Stimulated activated naive CD8-positive, alpha-beta T cell treated with anti-CD3 and anti-CD28 coated beads, Interleukin-15, amount 100 ng/mL, for 72 hours (primary cell): ENCODE measurements around the gene CTNNA2.

Experiments used
- ATAC-seq: fragments of 150-1000 bp; cut with Tn5 transposase; 2 replicates; pipeline ENCODE4 v1.10.0; 2021; ENCODE audit warnings: mild to moderate bottlenecking, moderate library complexity
- DNase-seq, 2 donors: peaks; one replicate each; pipeline ENCODE4 v3.0.0; 2021 to 2022
- H3K27ac Mint-ChIP-seq, 2 donors: one replicate each; pipeline ENCODE4 v1.8.0; 2022; ENCODE audit warnings: mild to moderate bottlenecking in 2 of 2, mixed read lengths in 2 of 2, moderate library complexity in 2 of 2
- H3K27me3 Mint-ChIP-seq: one replicate; pipeline ENCODE4 v1.8.0; 2022; ENCODE audit warnings: mixed read lengths
- H3K4me1 Mint-ChIP-seq: one replicate; pipeline ENCODE4 v1.8.0; 2022; ENCODE audit warnings: mild to moderate bottlenecking, mixed read lengths
- H3K4me3 Mint-ChIP-seq, 2 donors: one replicate each; pipeline ENCODE4 v1.8.0; 2022; ENCODE audit warnings: mild to moderate bottlenecking in 2 of 2, mixed read lengths in 2 of 2, moderate library complexity in 1 of 2
- H3K9me3 Mint-ChIP-seq, 2 donors: one replicate each; pipeline ENCODE4 v1.8.0; 2022; ENCODE audit warnings: mixed read lengths in 2 of 2

The CTNNA2 gene

DNA sequence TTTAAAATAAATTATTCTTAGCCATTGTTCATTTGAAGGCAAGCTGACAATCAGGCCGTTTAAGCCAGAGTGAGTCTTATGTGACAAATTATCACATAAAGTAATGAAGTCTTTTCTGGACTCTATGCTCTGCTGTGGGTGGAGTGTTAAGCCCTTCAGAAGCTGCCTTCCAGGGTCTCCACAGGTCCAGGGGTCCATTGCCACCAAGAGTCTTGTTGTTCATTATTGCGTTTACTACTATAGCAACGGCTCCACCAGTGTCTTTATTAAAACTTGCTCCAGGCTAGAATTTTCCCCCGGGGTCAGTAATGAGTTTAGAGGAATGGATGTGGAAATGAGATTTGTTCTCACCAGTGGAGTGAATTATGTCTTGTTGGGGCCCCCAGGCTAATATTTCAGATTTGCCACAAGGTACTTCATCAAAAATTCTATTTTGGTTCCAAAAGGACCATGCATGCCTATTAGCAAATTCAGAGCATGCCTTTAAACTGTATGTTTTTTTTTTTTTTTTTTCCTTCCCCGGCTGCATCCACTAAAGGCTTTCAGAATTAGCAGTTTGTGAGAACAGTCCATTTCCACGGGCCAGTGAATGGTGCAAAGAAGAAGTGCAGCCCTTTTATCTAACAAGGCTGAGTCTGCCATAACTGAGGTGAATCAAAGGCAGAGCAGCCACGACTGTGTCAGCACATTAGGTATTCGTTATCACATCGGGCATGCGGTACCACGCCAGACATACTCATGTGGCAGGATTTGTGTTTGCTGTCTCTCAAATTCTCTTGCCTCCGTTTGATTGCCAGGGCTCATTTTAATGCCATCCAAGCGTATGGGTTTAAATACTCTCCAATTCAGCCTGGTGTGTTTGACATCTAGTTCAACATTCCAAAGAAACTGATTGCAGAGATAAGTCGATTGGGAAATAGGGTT, 817.9 kb downstream of the CTNNA2 start:
- no peaks in the 10 kb centered on the region for H3K27me3 Mint-ChIP-seq
- peaks cover 0 to 14% of the 10 kb centered on the region in 2 donors for H3K9me3 Mint-ChIP-seq
- no peak for DNase-seq
- no peak overlapping the region for H3K4me3 Mint-ChIP-seq
- no peak overlapping the region for H3K27ac Mint-ChIP-seq
- no peak for ATAC-seq
- H3K4me1 Mint-ChIP-seq, result no peaks in the 10 kb centered on the region

DNA sequence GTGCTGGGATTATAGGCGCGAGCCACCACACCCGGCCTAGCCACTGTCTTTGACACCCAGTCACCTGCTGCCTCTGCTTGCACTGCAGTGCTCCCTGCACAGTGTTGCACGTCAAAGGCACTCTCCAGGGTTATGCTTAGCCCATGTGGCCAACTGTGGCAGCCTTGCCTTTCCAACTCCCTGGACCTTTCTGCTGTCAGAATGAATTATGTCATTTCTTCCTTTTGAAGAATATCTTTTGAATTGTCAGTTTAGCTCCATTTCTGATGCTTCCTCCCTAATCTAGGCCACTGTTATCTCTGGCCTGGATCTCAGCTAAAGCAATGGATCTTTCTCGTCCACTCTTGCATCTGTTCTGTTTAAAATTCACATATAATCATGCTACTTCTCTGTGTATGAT, 821.0 kb downstream of the CTNNA2 start:
- Mint-ChIP-seq H3K9me3 (peaks cover 0 to 14% of the 10 kb centered on the region in 2 donors), H3K4me3 (no peak overlapping the region), H3K27me3 (no peaks in the 10 kb centered on the region), H3K27ac (no peak overlapping the region), H3K4me1 (no peaks in the 10 kb centered on the region)
- ATAC-seq (no peak), DNase-seq (no peak)

DNA sequence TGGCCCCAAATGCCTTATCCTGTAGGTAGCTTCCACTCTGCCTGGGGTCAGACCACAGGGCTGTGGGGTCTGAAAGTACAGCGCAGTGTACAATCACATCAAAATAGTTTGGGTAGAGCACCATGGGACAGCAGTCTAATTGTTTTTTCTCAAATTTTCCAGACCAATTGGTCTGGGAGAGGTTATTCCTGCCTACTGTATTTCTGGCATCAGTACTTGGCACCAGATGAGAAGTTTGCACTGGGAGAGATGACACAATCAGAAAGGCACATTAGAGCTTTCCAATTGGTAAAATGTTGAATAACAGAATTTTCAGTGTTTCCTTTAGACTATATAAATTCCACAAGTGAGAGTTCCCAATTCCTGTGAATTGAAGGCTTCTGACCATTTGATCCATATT, 822.6 kb downstream of the CTNNA2 start:
- Mint-ChIP-seq H3K27me3 (no peaks in the 10 kb centered on the region), H3K27ac (no peak overlapping the region), H3K9me3 (peaks cover 0 to 6% of the 10 kb centered on the region in 2 donors), H3K4me1 (no peaks in the 10 kb centered on the region), H3K4me3 (no peak overlapping the region)
- ATAC-seq (no peak), DNase-seq (no peak)

DNA sequence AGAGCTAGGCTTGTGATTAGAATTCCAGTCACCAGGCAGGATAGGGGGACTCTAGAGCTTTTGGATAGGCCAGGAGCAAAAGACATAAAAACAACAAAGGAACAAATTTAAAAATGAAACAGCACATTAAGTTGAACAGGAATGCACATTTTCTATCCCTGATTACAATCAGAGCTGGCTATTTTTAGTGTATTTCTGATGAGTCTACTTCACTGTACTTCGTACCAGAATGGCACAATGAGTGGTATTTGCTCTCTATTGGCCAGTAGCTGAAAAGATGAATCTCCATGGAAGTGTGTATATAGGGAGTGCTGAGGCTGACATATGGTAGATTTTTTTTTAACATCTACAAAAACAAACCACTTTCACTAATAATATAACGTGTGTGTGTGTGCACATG, 825.9 kb downstream of the CTNNA2 start:
- ATAC-seq (no peak), DNase-seq (no peak)
- H3K27me3 Mint-ChIP-seq, result no peaks in the 10 kb centered on the region
- peaks cover 0 to 6% of the 10 kb centered on the region in 2 donors for H3K9me3 Mint-ChIP-seq
- no peak overlapping the region for H3K4me3 Mint-ChIP-seq
- no peak overlapping the region for H3K27ac Mint-ChIP-seq
- no peaks in the 10 kb centered on the region for H3K4me1 Mint-ChIP-seq

DNA sequence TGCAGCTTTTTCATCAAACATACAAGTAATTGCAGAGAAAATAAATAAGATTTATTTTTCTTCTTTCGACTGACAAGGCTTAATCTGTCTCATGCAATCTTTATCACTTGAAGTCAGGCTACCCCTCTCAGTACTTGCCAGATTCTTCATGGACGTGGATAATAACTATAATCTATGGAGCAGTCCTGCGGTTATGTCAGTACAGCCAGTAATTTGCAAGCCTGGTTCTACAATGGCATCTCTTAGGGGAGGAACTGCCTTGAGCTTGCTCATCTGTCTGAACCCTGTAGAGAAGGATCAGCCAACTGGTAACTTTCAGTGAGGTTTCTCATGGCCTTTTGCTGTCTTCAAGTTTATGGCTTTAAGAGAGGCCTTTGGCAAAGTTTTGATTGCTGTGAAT, 827.2 kb downstream of the CTNNA2 start:
- DNase-seq, result no peak
- Mint-ChIP-seq H3K9me3 (peaks cover 4 to 16% of the 10 kb centered on the region in 2 donors), H3K27me3 (no peaks in the 10 kb centered on the region), H3K4me1 (no peaks in the 10 kb centered on the region), H3K4me3 (no peak overlapping the region), H3K27ac (no peak overlapping the region)
- no peak for ATAC-seq

DNA sequence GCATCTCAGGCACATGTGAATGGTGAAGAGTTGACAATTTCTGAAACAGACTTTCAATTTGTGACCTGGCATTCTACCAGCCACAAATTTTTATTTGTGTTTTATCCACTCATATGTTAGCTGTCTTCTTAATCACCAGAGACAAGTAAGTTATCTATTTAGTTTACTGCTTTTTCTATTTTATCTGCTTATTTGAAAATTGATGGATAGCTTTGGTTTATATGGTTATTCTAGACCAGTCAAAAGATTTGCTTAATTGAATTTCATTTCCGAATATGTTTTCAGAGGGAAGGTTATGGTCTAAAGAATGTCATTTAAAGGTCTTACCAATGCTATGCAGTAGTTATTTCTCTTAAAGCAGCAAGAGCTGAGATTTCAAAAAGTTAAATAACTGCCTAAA, 835.2 kb downstream of the CTNNA2 start:
- Mint-ChIP-seq H3K27ac (no peak overlapping the region), H3K4me1 (no peaks in the 10 kb centered on the region), H3K4me3 (no peak overlapping the region), H3K27me3 (no peaks in the 10 kb centered on the region), H3K9me3 (peaks cover 12 to 17% of the 10 kb centered on the region in 2 donors)
- DNase-seq (no peak), ATAC-seq (no peak)

DNA sequence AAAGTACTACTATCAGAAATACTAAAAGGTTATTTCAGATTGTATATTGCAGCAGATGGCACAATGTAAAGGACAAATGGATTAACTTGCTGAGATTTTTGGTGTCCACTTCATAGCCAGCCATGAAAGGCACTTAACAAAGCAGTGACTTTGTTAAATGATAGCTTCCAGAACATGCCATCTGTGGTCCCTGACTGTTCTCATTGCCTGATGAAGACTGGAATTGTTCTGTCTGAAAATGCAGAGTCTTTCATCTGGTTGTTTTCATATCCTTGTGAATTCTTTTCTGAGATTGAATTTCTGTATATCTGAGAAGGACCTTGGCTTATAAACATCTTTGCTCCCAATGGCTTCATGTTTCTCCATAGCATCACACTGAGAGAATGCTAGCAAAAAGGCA, 836.1 kb downstream of the CTNNA2 start:
- no peak overlapping the region for H3K27ac Mint-ChIP-seq
- H3K9me3 Mint-ChIP-seq, result peaks cover 14 to 15% of the 10 kb centered on the region in 2 donors
- H3K27me3 Mint-ChIP-seq, result no peaks in the 10 kb centered on the region
- DNase-seq (no peak), ATAC-seq (no peak)
- H3K4me1 Mint-ChIP-seq, result no peaks in the 10 kb centered on the region
- no peak overlapping the region for H3K4me3 Mint-ChIP-seq

DNA sequence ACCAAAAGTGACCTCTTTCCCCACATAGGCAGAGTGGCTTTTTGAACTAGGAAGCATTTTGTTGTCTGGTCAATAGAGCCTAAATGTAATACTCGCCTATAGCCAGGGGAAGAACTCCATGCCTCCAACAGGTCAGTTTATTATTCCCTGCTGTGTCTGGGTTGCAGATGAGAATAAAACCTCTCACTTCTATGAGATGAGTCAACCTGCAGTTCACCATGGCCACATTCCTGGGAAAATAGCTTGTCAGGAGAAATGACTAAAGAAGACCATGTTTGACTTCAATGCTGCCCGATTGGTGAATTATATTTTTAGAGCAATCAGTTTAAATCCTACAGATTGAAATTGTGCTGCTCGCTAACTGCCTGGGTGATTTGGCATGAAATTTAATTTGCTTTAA, 838.4 kb downstream of the CTNNA2 start:
- ATAC-seq (no peak), DNase-seq (no peak)
- Mint-ChIP-seq H3K4me3 (no peak overlapping the region), H3K27me3 (no peaks in the 10 kb centered on the region), H3K27ac (no peak overlapping the region), H3K9me3 (peaks cover 0 to 14% of the 10 kb centered on the region in 2 donors), H3K4me1 (no peaks in the 10 kb centered on the region)

DNA sequence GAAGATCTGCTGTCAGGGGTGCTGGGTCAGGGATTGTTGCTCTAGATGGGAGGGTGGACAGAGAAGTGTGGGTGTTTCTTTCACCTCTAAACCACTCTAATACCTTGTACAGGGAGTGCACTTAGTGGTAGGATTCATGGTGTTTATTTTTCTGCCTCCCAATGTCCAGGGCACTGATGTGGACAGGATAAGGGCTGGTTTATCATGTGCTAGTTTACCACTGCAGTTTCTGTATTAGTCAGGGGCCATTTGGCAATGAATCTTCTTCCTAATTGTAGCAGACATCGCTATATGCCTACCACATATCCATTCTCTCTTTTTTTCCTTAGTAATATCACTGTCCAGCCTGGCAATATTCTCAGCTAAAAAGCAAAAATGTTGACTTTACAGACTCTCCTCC, 842.0 kb downstream of the CTNNA2 start:
- ATAC-seq (no peak), DNase-seq (no peak)
- H3K9me3 Mint-ChIP-seq, result peaks cover 8 to 15% of the 10 kb centered on the region in 2 donors
- H3K27ac Mint-ChIP-seq, result no peak overlapping the region
- H3K4me3 Mint-ChIP-seq, result no peak overlapping the region
- no peaks in the 10 kb centered on the region for H3K4me1 Mint-ChIP-seq
- no peaks in the 10 kb centered on the region for H3K27me3 Mint-ChIP-seq

DNA sequence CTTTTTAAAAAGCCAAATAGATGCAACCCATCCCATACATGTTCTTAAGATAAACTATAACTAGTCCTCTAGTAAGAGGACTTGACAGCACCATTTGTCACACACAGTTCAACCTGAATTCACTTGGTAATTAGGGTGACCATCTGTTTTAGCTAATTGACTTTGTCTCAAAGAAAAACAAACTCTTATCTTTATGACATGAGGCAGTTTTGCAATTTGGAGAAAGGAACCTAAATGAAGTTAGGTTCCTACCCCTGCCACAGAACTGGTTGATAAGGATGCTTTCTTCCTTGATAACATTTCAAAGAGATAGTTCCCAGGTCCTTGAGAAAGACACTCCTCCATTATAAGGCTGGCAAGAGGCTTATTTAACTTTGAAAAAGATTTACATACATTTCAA, 849.1 kb downstream of the CTNNA2 start:
- ATAC-seq (no peak), DNase-seq (no peak)
- Mint-ChIP-seq H3K9me3 (peaks cover 0 to 2% of the 10 kb centered on the region in 2 donors), H3K4me1 (no peaks in the 10 kb centered on the region), H3K4me3 (no peak overlapping the region), H3K27me3 (no peaks in the 10 kb centered on the region), H3K27ac (no peak overlapping the region)

DNA sequence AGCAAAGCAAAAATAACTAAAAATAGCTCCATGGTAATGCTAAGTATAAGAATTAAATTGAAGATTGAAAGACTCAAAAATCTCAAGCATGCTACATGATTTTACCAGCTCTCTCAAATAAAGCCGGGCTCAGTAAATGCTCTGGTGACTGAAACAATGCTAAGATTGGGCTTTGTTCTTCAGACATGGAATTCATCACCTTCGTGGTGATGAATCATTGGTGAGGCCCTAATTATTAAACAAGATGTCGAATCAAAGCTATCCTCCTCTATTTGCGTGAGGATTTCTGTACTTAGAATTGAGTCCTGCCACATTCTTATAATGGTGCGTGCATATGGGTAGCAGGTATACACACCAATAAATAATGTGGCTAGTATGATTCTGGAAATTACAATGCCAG, 850.5 kb downstream of the CTNNA2 start:
- Mint-ChIP-seq H3K27me3 (no peaks in the 10 kb centered on the region), H3K4me1 (no peaks in the 10 kb centered on the region), H3K4me3 (no peak overlapping the region), H3K9me3 (no peaks in the 10 kb centered on the region), H3K27ac (no peak overlapping the region)
- DNase-seq (no peak), ATAC-seq (no peak)

DNA sequence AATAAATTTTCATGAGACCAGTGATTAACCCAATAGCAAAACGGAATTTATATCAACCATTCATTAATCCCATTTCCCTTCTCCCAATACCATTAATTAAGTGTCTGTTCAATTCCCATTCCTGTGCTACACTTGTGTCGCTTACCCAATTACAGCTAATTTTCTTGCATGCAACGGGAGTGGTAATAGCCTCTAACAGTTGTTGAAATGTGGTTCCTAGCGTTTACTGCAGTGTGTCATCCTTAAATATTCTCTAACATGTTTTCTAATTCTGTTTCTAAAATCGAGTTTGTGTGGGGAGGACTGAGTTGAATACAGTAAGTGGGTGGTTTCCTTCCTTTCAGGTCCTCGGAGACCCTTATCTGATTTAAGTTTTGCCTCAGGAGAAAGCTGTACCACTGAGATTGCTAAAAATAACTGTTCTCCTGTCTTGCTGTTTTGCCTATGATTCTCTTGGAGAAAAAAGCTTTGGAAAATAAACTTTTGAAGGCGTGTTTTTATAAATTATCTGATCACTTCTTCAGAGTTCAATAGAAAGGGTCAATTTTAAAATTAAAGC, 851.0 kb downstream of the CTNNA2 start:
- H3K27me3 Mint-ChIP-seq, result no peaks in the 10 kb centered on the region
- no peaks in the 10 kb centered on the region for H3K4me1 Mint-ChIP-seq

DNA sequence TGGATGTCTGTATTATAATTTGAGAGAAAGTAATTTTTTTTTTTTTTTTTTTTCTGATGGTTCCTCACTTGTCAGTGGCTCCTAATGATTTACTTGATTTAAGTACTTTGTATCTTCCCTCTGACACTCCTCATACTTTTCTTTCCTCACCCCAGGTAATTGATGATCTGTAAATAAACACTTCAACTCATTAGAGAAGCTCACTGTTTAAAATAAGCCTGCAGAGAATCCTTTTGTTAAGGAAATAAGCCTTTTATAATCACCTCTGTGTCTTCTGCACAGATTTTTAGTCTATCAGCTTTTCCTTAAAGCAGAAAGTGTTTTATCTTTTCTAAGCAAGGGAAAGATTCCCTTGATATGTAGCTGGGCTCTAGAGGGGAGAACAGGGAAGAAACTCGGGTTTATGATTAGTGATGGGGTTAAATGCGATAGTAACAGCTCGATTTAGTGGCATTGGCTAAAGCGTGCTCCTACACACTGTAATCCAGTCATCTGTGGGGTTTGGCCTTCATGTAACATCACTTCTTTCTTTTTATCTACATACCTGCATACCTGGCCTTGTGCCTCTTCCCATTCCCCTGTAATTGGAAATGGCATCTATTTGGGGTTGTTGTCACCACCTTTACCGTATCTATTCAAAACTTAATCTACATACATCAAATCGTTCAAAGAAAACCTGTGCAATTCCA, 851.8 kb downstream of the CTNNA2 start:
- peaks cover 5% of the 10 kb centered on the region in 2 donors for H3K9me3 Mint-ChIP-seq
- ATAC-seq (no peak), DNase-seq (no peak)
- H3K27me3 Mint-ChIP-seq, result no peaks in the 10 kb centered on the region
- no peak overlapping the region for H3K4me3 Mint-ChIP-seq
- no peak overlapping the region for H3K27ac Mint-ChIP-seq
- no peaks in the 10 kb centered on the region for H3K4me1 Mint-ChIP-seq

More for the DNA sequence above, 851.0 kb downstream of the CTNNA2 start:
- Mint-ChIP-seq H3K4me3 (no peak overlapping the region), H3K9me3 (no peaks in the 10 kb centered on the region), H3K27ac (peak overlapping the region in 1 of 2 donors; percentile 33)
- no peak for DNase-seq
- no peak for ATAC-seq

DNA sequence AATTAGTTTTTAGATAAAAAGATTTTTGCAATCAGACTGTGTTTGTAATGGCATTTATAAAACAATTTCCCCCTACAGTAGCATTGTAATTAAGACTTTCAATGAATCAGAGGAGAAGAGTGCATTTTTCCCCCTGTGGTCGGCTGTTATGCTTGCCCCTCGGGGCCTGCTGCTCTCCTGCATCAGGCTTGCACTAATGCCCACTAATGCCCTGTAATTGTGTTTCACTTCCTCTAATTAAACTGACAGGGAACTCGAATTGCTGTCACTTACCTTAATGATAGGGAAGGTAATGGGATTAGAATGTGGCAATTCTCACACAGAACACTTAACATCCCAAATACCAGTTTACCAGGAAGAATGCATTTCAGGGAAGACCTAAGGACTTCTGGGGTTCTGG, 852.9 kb downstream of the CTNNA2 start:
- Mint-ChIP-seq H3K27me3 (no peaks in the 10 kb centered on the region), H3K9me3 (peaks cover 10 to 13% of the 10 kb centered on the region in 2 donors), H3K4me3 (no peak overlapping the region), H3K4me1 (no peaks in the 10 kb centered on the region), H3K27ac (no peak overlapping the region)
- ATAC-seq (no peak), DNase-seq (no peak)

DNA sequence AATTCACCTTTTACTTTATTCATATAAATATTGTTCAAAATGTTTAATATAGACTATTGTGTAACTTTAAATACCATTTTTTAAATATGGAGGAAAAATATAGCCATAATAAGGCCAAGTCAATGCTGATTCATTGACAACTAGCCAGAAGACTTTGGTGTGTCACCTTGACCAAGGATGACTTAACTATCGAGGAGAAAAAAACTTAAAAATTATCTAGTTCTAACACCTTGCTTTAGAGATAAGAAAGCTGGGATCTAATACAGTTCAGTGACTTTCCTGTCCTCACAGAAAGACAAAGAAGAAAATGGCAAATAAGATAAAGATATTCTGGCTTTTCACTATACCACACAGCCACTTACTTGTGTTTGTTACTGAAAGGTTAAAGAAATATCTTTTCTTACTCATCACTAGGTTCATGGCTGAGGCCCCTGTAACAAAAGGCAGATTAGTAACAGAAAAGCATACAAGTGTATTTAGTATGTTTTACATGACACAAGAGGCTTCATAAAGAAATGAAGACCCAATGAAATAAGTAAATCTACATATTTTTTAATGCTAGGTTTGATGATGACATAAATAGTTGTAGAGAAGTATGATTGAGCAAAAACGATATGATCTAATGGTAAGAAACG, 857.6 kb downstream of the CTNNA2 start:
- no peaks in the 10 kb centered on the region for H3K27me3 Mint-ChIP-seq
- H3K9me3 Mint-ChIP-seq, result peaks cover 10 to 13% of the 10 kb centered on the region in 2 donors
- ATAC-seq, result no peak
- no peak overlapping the region for H3K27ac Mint-ChIP-seq
- no peaks in the 10 kb centered on the region for H3K4me1 Mint-ChIP-seq
- no peak for DNase-seq
- H3K4me3 Mint-ChIP-seq, result no peak overlapping the region

DNA sequence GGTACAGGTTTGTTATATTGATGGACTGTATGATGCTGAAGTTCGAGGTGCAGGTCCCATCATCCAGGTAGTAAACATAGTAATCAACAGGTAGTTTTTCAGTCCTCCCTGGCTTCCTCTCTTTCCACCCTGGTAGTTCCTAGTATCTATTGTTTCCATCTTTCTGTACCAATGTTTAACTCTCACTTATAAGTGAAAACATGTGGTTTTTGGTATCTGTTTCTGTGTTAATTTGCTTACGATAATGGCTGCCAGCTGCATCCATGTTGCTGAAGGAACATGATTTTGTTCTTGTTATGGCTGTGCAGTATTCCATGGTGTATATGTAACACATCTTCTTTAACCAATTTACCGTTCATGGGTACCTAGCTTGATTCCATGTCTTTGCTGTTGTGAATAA, 861.3 kb downstream of the CTNNA2 start:
- Mint-ChIP-seq H3K27ac (no peak overlapping the region), H3K4me3 (no peak overlapping the region), H3K9me3 (peaks cover 15 to 28% of the 10 kb centered on the region in 2 donors), H3K27me3 (no peaks in the 10 kb centered on the region), H3K4me1 (no peaks in the 10 kb centered on the region)
- ATAC-seq, result no peak
- no peak for DNase-seq
